Spleen (tissue), 7 donors: Measurements from ENCODE around the gene OR6B3.

ENCODE experiments used
- CTCF ChIP-seq, 11 experiments: fragments of 200-600 bp in 7 of 11; fragments of 450-650 bp in 4 of 11; sonication (generic) in 4 of 11; IDR thresholded peaks in 8 of 11; conservative IDR thresholded peaks in 3 of 11; 1 replicate in 7 of 11; 2 replicates in 4 of 11; pipeline versions ENCODE4 v1.4.0 to v1.8.0; 2016 to 2021; ENCODE audit warnings: antibody characterized with exemption in 11 of 11, inconsistent platforms in 4 of 11, mild to moderate bottlenecking in 1 of 11
- POLR2A ChIP-seq, 3 donors: fragments of 450-650 bp; IDR thresholded peaks; one replicate each; pipeline ENCODE4 v1.5.1; 2017; ENCODE audit warnings: antibody characterized with exemption in 3 of 3, mild to moderate bottlenecking in 1 of 3
- POLR2AphosphoS5 ChIP-seq, 3 donors: sonication (generic); formaldehyde crosslinking; IDR thresholded peaks; one replicate each; pipeline ENCODE4 v1.5.1; 2017; ENCODE audit warnings: antibody characterized with exemption in 3 of 3
- donor health status: DM: no; HTN: no; CAD: no; lungs with moderate emphysema.
- donor health status: DM: no; HTN: no; CAD: no.
- donor health status: DM: no; HTN: no; CAD: no.

DNA sequence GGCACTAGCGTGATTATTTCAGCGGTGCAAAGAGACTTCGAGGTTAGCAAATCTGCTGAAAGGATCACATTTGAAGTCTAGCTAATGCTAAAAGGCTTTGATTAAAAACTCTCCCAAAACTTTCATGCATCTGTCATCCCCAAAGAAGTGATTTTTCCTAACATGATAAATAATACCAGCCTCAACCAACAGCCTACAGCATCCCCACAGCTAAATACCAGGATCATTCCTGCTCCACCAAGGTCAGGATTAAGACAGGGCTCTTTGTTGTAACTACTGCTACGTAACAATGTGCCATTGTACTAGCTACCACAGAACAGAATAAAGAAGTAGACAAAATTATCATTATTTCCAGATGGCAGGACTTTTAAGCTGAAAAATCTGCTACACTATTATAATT lies 1.6 kb downstream of the OR6B3 start:
- TF ChIP-seq CTCF (IDR thresholded peaks at IDR 0.05 in 8 of 11, conservative IDR thresholded peaks at IDR 0.05 in 3 of 11): no peak
- no peak for TF ChIP-seq POLR2AphosphoS5 (IDR thresholded peaks at IDR 0.05)
- no peak for TF ChIP-seq POLR2A (IDR thresholded peaks at IDR 0.05)
